ENCODE data around the gene MAP1LC3B2.
A peak's percentile ranks its signal among the peaks of the same experiment; 100 is the strongest.

The MAP1LC3B2 gene

GRCh38 chr12:116538682-116539305 lies 20.4 kb upstream of the MAP1LC3B2 start:
- peak overlapping the region; percentile 87 to 96 (median 89) for H3K27ac Mint-ChIP-seq
- peaks cover 3% of the 10 kb centered on the region for H3K27me3 Mint-ChIP-seq (ENCODE audit: low read depth)
- H3K4me3 Mint-ChIP-seq: no peak overlapping the region
- TF ChIP-seq, protein P1, sequence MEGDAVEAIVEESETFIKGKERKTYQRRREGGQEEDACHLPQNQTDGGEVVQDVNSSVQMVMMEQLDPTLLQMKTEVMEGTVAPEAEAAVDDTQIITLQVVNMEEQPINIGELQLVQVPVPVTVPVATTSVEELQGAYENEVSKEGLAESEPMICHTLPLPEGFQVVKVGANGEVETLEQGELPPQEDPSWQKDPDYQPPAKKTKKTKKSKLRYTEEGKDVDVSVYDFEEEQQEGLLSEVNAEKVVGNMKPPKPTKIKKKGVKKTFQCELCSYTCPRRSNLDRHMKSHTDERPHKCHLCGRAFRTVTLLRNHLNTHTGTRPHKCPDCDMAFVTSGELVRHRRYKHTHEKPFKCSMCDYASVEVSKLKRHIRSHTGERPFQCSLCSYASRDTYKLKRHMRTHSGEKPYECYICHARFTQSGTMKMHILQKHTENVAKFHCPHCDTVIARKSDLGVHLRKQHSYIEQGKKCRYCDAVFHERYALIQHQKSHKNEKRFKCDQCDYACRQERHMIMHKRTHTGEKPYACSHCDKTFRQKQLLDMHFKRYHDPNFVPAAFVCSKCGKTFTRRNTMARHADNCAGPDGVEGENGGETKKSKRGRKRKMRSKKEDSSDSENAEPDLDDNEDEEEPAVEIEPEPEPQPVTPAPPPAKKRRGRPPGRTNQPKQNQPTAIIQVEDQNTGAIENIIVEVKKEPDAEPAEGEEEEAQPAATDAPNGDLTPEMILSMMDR (IDR thresholded peaks at IDR 0.05; ENCODE audit: unreplicated experiment in 3 of 3): no peak
- H3K4me1 Mint-ChIP-seq: peaks cover 63% of the 10 kb centered on the region
- no peaks in the 10 kb centered on the region for H3K36me3 Mint-ChIP-seq (ENCODE audit: low read depth)
- H3K9me3 Mint-ChIP-seq: no peaks in the 10 kb centered on the region

GRCh38 chr12:116539361-116539771 lies 19.8 kb upstream of the MAP1LC3B2 start:
- peak overlapping the region; percentile 87 to 96 (median 89) for H3K27ac Mint-ChIP-seq
- H3K4me1 Mint-ChIP-seq: peaks cover 64% of the 10 kb centered on the region
- no peaks in the 10 kb centered on the region for H3K36me3 Mint-ChIP-seq (ENCODE audit: low read depth)
- no peaks in the 10 kb centered on the region for H3K9me3 Mint-ChIP-seq
- TF ChIP-seq, protein P1 (IDR thresholded peaks at IDR 0.05; ENCODE audit: unreplicated experiment in 3 of 3): no peak
- H3K4me3 Mint-ChIP-seq: no peak overlapping the region
- H3K27me3 Mint-ChIP-seq (ENCODE audit: low read depth): peaks cover 3% of the 10 kb centered on the region

DNA sequence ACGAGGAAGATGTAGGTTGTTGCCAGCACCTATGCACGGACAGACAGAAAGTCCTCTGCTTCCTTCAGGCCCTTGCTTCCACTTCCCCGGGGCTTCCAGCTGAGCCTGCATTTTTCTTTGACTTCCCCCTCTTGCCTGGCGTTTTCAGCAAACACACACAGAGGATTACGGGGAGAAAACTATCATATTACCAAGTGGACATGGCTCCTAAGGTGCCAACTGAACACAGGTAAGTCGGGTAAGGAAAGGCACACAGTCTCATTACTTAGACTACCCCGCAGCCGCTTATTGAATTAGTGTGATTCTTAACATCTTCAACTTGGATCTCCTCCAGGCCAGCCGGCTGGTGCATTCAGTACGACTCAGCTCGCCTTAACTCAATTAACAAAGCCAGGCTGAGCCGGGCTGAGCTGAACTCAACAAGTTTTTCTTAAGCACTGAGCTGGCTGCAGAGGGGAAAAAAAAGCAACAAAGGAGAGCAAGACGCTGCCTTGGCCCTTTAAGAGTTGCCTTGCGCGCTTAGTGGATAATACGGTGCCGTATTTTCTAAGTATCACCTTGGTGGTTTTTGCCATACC lies 19.2 kb upstream of the MAP1LC3B2 start:
- no peaks in the 10 kb centered on the region for H3K36me3 Mint-ChIP-seq (ENCODE audit: low read depth)
- H3K4me3 Mint-ChIP-seq: peak overlapping the region in 2 of 3 experiments; percentile 3 to 55
- no peaks in the 10 kb centered on the region for H3K9me3 Mint-ChIP-seq
- TF ChIP-seq, protein P1 (IDR thresholded peaks at IDR 0.05; ENCODE audit: unreplicated experiment in 3 of 3): no peak
- H3K4me1 Mint-ChIP-seq: peaks cover 69% of the 10 kb centered on the region
- H3K27ac Mint-ChIP-seq: peak overlapping the region; percentile 87 to 96 (median 89)
- H3K27me3 Mint-ChIP-seq (ENCODE audit: low read depth): peaks cover 3% of the 10 kb centered on the region

DNA sequence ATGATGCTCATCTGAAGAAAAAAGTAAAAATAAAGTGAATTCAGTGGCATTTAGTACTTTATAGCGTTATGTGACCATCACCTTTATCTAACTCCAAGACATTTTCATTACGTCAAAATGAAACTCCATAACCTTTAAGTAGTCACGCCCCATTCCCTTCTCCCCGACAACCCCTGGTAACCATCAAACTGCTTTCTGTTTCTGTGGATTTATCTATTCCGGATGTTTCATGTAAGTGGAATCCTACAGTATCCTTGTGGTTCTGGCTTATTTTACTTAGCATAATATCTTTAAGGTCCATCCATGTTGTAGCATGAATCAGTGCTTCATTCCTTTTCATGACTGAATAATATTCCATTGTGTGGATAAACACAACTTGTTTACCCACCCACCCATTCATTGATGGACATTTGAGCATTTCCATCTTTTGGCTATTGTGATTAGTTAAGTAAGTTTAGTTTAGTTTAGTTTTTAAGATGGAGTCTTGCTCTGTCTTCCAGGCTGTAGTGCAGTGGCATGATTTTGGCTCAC lies 18.5 kb upstream of the MAP1LC3B2 start:
- Mint-ChIP-seq H3K9me3 (no peaks in the 10 kb centered on the region), H3K27ac (peak overlapping the region; percentile 87 to 96 (median 89)), H3K27me3 (ENCODE audit: low read depth) (peaks cover 3% of the 10 kb centered on the region), H3K36me3 (ENCODE audit: low read depth) (no peaks in the 10 kb centered on the region), H3K4me3 (no peak overlapping the region), H3K4me1 (peaks cover 66% of the 10 kb centered on the region)
- TF ChIP-seq, protein P1 (IDR thresholded peaks at IDR 0.05; ENCODE audit: unreplicated experiment in 3 of 3): no peak

DNA sequence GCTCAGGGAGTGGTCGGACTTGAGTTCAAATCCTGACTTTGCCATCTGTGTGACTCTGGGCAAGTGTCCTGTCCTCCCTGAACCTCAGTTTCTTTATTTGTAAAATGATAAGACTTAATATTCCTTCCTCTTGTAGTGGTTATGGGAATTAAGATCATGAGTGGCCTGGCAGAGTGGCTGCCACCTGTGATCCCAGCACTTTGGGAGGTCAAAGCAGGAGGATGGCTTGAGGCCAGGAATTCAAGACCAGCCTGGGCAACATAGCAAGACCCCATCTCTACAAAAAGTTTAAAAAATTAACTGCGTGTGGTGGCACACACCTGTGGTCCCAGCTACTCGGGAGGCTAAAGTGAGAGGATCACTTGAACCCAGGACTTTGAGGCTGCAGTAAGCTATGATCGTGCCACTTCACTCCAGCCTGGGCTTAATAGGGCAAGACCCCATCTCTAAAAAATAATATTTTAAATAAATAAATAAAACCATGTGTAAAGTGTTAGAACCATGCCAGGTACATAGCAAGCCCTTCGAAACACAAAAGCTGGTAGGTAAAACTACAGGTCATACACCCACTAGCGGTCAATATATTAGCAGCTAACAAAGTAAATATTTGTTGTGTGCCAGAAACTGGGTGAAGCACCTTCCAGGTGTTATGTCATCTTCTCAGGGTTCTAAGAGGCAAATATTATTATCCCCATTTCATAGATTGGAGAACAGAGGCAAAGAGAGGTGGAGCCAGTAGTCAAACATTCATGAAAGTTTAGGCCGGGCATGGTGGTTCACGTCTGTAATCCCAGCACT lies 17.4 kb upstream of the MAP1LC3B2 start:
- Mint-ChIP-seq H3K9me3 (no peaks in the 10 kb centered on the region), H3K36me3 (ENCODE audit: low read depth) (no peaks in the 10 kb centered on the region), H3K4me3 (no peak overlapping the region), H3K4me1 (peaks cover 60% of the 10 kb centered on the region), H3K27ac (peak overlapping the region in 2 of 3 experiments; percentile 26 to 69), H3K27me3 (ENCODE audit: low read depth) (peaks cover 3% of the 10 kb centered on the region)
- TF ChIP-seq, protein P1 (IDR thresholded peaks at IDR 0.05; ENCODE audit: unreplicated experiment in 3 of 3): no peak
